ENCODE results near the gene PLCB1.
A peak's percentile ranks its signal among the peaks of the same experiment; 100 is the strongest.
"Not testable (repeated sequence)": the region's sequence is repeated elsewhere in the genome, so short reads cannot be mapped to it uniquely, and the experiment has no call there.

PLCB1 gene

DNA sequence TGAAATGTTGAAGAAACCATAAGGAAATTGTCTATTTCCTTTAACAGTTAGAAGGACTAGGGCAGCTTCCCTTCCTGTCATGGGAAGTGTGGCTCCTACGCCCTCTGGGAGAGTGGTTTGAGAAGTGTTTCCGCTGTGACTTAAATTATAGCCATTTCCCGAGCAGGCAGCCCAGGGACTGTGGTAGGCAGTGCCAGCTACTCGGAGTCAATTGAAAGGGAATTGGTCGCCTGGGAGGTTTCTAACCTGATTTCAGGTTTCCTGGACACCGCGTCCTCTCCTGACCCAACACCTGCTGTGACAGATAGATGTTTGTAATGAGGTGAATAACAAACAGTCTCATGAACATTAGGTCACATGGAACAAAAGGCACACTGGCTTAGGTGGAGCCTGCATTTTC, 680.8 kb downstream of the PLCB1 start:
- Histone ChIP-seq H3K36me3 (ENCODE audit: insufficient read depth, low read length) (no peaks in the 10 kb centered on the region), H3K4me3 (ENCODE audit: low read depth, low read length, poor library complexity, severe bottlenecking) (no peak overlapping the region), H3K4me1 (ENCODE audit: insufficient read depth, low read length, severe bottlenecking) (no peaks in the 10 kb centered on the region)

GRCh38 chr20:8815208-8815607, 683.1 kb downstream of the PLCB1 start:
- Histone ChIP-seq H3K4me1 (ENCODE audit: insufficient read depth, low read length, severe bottlenecking) (no peaks in the 10 kb centered on the region), H3K9ac (ENCODE audit: low read length) (no peak overlapping the region), H3F3A (ENCODE audit: insufficient read depth, low read length) (no peaks in the 10 kb centered on the region), H2AFZ (ENCODE audit: low read length) (no peak overlapping the region), H3K36me3 (ENCODE audit: insufficient read depth, low read length) (no peaks in the 10 kb centered on the region), H4K20me1 (ENCODE audit: insufficient read depth, low read length) (no peaks in the 10 kb centered on the region), H3K27ac (ENCODE audit: low read depth, low read length, poor library complexity, severe bottlenecking) (no peak overlapping the region), H3K9me3 (ENCODE audit: low read length) (no peaks in the 10 kb centered on the region), H3K9me2 (ENCODE audit: low read depth, low read length) (no peaks in the 10 kb centered on the region), H3K4me2 (ENCODE audit: low read length) (no peak overlapping the region), H3K79me2 (ENCODE audit: insufficient read depth, low read length) (no peaks in the 10 kb centered on the region), H3K27me3 (ENCODE audit: insufficient read depth, low read length) (no peaks in the 10 kb centered on the region), H3K4me3 (ENCODE audit: low read depth, low read length, poor library complexity, severe bottlenecking) (no peak overlapping the region)
- TF ChIP-seq EZH2 (IDR thresholded peaks at IDR 0.05; ENCODE audit: borderline replicate concordance, low read length) = no peak
- TF ChIP-seq, protein P1, sequence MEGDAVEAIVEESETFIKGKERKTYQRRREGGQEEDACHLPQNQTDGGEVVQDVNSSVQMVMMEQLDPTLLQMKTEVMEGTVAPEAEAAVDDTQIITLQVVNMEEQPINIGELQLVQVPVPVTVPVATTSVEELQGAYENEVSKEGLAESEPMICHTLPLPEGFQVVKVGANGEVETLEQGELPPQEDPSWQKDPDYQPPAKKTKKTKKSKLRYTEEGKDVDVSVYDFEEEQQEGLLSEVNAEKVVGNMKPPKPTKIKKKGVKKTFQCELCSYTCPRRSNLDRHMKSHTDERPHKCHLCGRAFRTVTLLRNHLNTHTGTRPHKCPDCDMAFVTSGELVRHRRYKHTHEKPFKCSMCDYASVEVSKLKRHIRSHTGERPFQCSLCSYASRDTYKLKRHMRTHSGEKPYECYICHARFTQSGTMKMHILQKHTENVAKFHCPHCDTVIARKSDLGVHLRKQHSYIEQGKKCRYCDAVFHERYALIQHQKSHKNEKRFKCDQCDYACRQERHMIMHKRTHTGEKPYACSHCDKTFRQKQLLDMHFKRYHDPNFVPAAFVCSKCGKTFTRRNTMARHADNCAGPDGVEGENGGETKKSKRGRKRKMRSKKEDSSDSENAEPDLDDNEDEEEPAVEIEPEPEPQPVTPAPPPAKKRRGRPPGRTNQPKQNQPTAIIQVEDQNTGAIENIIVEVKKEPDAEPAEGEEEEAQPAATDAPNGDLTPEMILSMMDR (IDR thresholded peaks at IDR 0.05; ENCODE audit: low read length) = no peak

More for the DNA sequence above, 680.8 kb downstream of the PLCB1 start:
- Histone ChIP-seq H3F3A (ENCODE audit: insufficient read depth, low read length) (no peaks in the 10 kb centered on the region), H3K79me2 (ENCODE audit: insufficient read depth, low read length) (no peaks in the 10 kb centered on the region), H3K4me2 (ENCODE audit: low read length) (no peak overlapping the region), H4K20me1 (ENCODE audit: insufficient read depth, low read length) (no peaks in the 10 kb centered on the region), H3K27ac (ENCODE audit: low read depth, low read length, poor library complexity, severe bottlenecking) (no peak overlapping the region), H3K27me3 (ENCODE audit: insufficient read depth, low read length) (no peaks in the 10 kb centered on the region), H2AFZ (ENCODE audit: low read length) (no peak overlapping the region), H3K9ac (ENCODE audit: low read length) (no peak overlapping the region), H3K9me2 (ENCODE audit: low read depth, low read length) (no peaks in the 10 kb centered on the region), H3K9me3 (ENCODE audit: low read length) (no peaks in the 10 kb centered on the region)
- TF ChIP-seq EZH2 (IDR thresholded peaks at IDR 0.05; ENCODE audit: borderline replicate concordance, low read length) = no peak
- TF ChIP-seq, protein P1 (IDR thresholded peaks at IDR 0.05; ENCODE audit: low read length) = no peak

- Histone ChIP-seq H3F3A (ENCODE audit: insufficient read depth, low read length) (no peaks in the 10 kb centered on the region), H3K4me1 (ENCODE audit: insufficient read depth, low read length, severe bottlenecking) (no peaks in the 10 kb centered on the region), H3K9me2 (ENCODE audit: low read depth, low read length) (no peaks in the 10 kb centered on the region), H3K27me3 (ENCODE audit: insufficient read depth, low read length) (no peaks in the 10 kb centered on the region), H3K4me3 (ENCODE audit: low read depth, low read length, poor library complexity, severe bottlenecking) (no peak overlapping the region), H3K9ac (ENCODE audit: low read length) (no peak overlapping the region), H4K20me1 (ENCODE audit: insufficient read depth, low read length) (no peaks in the 10 kb centered on the region), H3K79me2 (ENCODE audit: insufficient read depth, low read length) (no peaks in the 10 kb centered on the region), H2AFZ (ENCODE audit: low read length) (no peak overlapping the region), H3K36me3 (ENCODE audit: insufficient read depth, low read length) (no peaks in the 10 kb centered on the region), H3K9me3 (ENCODE audit: low read length) (no peaks in the 10 kb centered on the region), H3K27ac (ENCODE audit: low read depth, low read length, poor library complexity, severe bottlenecking) (no peak overlapping the region), H3K4me2 (ENCODE audit: low read length) (no peak overlapping the region)
- TF ChIP-seq, protein P1 (IDR thresholded peaks at IDR 0.05; ENCODE audit: low read length) = 0 out of 2 replicates have a peak, but pooled peaks have one; percentile 3
- no peak for TF ChIP-seq EZH2 (IDR thresholded peaks at IDR 0.05; ENCODE audit: borderline replicate concordance, low read length)
Observed at GRCh38 chr20:8829256-8829655, 697.2 kb downstream of the PLCB1 start.

- not testable (repeated sequence) for H2AFZ ChIP-seq (ENCODE audit: low read length); H3K27ac ChIP-seq (ENCODE audit: low read depth, low read length, poor library complexity, severe bottlenecking); H3K9me3 ChIP-seq (ENCODE audit: low read length); H3F3A ChIP-seq (ENCODE audit: insufficient read depth, low read length); H3K9ac ChIP-seq (ENCODE audit: low read length); H3K4me3 ChIP-seq (ENCODE audit: low read depth, low read length, poor library complexity, severe bottlenecking); H4K20me1 ChIP-seq (ENCODE audit: insufficient read depth, low read length); H3K4me2 ChIP-seq (ENCODE audit: low read length); H3K9me2 ChIP-seq (ENCODE audit: low read depth, low read length); H3K79me2 ChIP-seq (ENCODE audit: insufficient read depth, low read length); H3K36me3 ChIP-seq (ENCODE audit: insufficient read depth, low read length); H3K4me1 ChIP-seq (ENCODE audit: insufficient read depth, low read length, severe bottlenecking); H3K27me3 ChIP-seq (ENCODE audit: insufficient read depth, low read length)
Observed at GRCh38 chr20:8834294-8834693, 702.2 kb downstream of the PLCB1 start.
